Endothelial cell of umbilical vein (primary cell): ENCODE measurements around the gene PANK2.

Source experiments
- CTCF ChIP-seq, 2 donors: IDR thresholded peaks; 1 replicate in 1 of 2; 2 replicates in 1 of 2; pipeline ENCODE4 v1.5.1; 2011; ENCODE audit warnings: low read length in 2 of 2, mild to moderate bottlenecking in 2 of 2, moderate library complexity in 2 of 2, control low read depth in 1 of 2, inconsistent platforms in 1 of 2, low read depth in 1 of 2; ENCODE audit not compliant: insufficient read depth in 1 of 2; ENCODE audit errors: extremely low read depth in 1 of 2
- EZH2 ChIP-seq: IDR thresholded peaks from 2 replicates; pipeline ENCODE4 v1.6.1; 2012; ENCODE audit warnings: borderline replicate concordance, low read depth, mild to moderate bottlenecking, moderate library complexity, low read length, inconsistent platforms; ENCODE audit not compliant: severe bottlenecking
- FOS ChIP-seq: IDR thresholded peaks from 2 replicates; pipeline ENCODE4 v1.6.1; 2011; ENCODE audit warnings: mild to moderate bottlenecking, low read length, moderate library complexity, borderline replicate concordance; ENCODE audit not compliant: insufficient read depth
- GATA2 ChIP-seq: IDR thresholded peaks from 2 replicates; pipeline ENCODE4 v1.7.0; 2011; ENCODE audit warnings: low read depth, mild to moderate bottlenecking, moderate library complexity, mixed read lengths, low read length; ENCODE audit not compliant: insufficient read length, insufficient read depth
- JUN ChIP-seq: IDR thresholded peaks from 2 replicates; pipeline ENCODE4 v1.6.1; 2011; ENCODE audit warnings: borderline replicate concordance, low read depth; ENCODE audit not compliant: insufficient read length, insufficient read depth
- MAX ChIP-seq: IDR thresholded peaks from 2 replicates; pipeline ENCODE4 v1.6.1; 2011; ENCODE audit not compliant: insufficient read depth, insufficient read length
- MYC ChIP-seq: IDR thresholded peaks from one replicate; pipeline ENCODE4 v1.6.1; 2011; ENCODE audit warnings: mild to moderate bottlenecking, low read depth, low read length
- POLR2A ChIP-seq: IDR thresholded peaks from 2 replicates; pipeline ENCODE4 v1.6.1; 2012; ENCODE audit warnings: low read depth, mild to moderate bottlenecking, control low read depth, low read length
- POLR2AphosphoS5 ChIP-seq: IDR thresholded peaks from 2 replicates; pipeline ENCODE4 v1.6.1; 2012; ENCODE audit warnings: low read depth, mild to moderate bottlenecking, control low read depth, low read length, moderate library complexity; ENCODE audit not compliant: insufficient read depth

GRCh38 chr20:3919352-3919751, 30.2 kb downstream of the PANK2 start:
- TF ChIP-seq FOS (no peak), CTCF (IDR thresholded peaks at IDR 0.05; ENCODE audit: extremely low read depth in 1 of 2, insufficient read depth in 1 of 2, low read depth in 1 of 2, low read length in 2 of 2) (no peak), EZH2 (no peak), POLR2A (no peak), POLR2AphosphoS5 (no peak), MAX (no peak), JUN (no peak), GATA2 (no peak), MYC (no peak)
